Mesenteric fat pad (tissue), 1 donor: ENCODE results near the gene CEP57L1. TPM values are rescaled to one million over a fixed set of nuclear protein-coding genes. Genes with fewer than 3 reads are reported as not detected.
"Not testable (repeated sequence)": the region's sequence is repeated elsewhere in the genome, so short reads cannot be mapped to it uniquely, and the experiment has no call there.

Experiments used
- DNase-seq: peaks from one replicate; pipeline ENCODE4 v3.0.0-alpha.2; 2020; ENCODE audit warnings: low spot score
- total RNA-seq: library from RNA; stranded (reverse); fragmentation: NEBNext Ultra II Directional; extraction: Animal tissue kit (Norgen Biotek cat#: 25700); gene quantifications from one replicate; pipeline ENCODE4 v1.2.1, GENCODE V29; 2021
- donor health status: DM: yes; HTN: yes; CAD: no.

The CEP57L1 gene
- total RNA-seq, 1 donor from 2014 or later: 14.2 TPM

- no peak for DNase-seq
These were observed 9.2 kb downstream of the CEP57L1 start for GRCh38 chr6:109104512-109104911.

- DNase-seq: no peak
These were observed 10.4 kb downstream of the CEP57L1 start for GRCh38 chr6:109105681-109106080.

- not testable (repeated sequence) for DNase-seq
These were observed 14.4 kb downstream of the CEP57L1 start for GRCh38 chr6:109109663-109110062.

DNA sequence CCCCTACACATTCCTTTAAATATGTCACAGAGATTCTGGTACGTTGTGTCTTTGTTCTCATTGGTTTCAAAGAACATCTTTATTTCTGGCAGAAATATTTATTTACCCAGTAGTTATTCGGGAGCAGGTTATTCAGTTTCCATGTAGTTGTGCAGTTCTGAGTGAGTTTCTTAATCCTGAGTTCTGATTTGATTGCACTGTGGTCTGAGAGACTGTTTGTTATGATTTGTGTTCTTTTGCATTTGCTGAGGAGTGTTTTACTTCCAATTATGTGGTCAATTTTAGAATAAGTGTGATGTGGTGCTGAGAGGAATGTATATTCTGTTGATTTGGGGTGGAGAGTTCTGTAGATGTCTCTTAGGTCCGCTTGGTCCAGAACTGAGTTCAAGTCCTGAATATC is 17.4 kb downstream of the CEP57L1 start:
- not testable (repeated sequence) for DNase-seq

- no peak for DNase-seq
These were observed 22.2 kb downstream of the CEP57L1 start for GRCh38 chr6:109117346-109118035.

- no peak for DNase-seq
These were observed 23.0 kb downstream of the CEP57L1 start for GRCh38 chr6:109118337-109118736.

- DNase-seq: no peak
These were observed 23.6 kb downstream of the CEP57L1 start for GRCh38 chr6:109118871-109119354.

DNA sequence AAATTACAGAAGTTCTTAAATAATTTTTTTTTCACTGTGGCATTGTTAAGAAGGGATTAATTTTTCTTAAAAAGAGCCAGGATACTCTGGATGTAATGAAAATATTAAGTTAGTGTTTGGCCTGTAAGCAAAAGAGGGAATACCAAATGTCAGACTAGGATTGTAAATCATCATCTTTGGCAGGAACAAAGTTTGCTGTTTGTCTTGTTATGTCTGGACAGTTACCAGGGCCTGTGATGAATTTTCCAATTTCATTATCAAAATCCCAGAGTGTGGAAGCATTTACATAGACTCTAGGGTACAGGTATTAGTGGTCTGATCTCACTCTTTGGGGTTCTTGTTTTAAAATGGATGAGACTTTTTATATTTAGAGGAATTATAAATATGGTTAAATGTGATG is 26.1 kb downstream of the CEP57L1 start:
- no peak for DNase-seq

- no peak for DNase-seq
These were observed 28.9 kb downstream of the CEP57L1 start for GRCh38 chr6:109124219-109124618.

DNA sequence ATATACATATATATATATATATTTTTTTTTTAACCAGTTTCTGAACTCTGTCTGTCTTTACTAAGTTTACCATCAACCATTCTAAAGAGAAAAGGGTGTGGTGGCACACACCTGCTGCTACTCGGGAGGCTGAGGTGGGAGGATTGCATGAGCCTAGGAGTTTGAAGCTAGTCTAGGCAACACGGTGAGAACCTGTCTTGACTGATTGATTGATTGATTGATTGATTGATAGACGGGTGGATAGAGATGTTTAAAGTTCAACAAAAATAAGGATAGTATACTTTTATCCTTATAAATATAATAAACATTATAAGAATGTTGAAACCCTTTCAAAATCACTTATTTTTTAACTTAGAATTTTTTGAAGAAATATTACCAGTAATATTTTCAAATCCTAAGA is 30.2 kb downstream of the CEP57L1 start:
- DNase-seq: no peak

- no peak for DNase-seq
These were observed 34.8 kb downstream of the CEP57L1 start for GRCh38 chr6:109130065-109130464.

GRCh38 chr6:109135600-109135999 is 40.3 kb downstream of the CEP57L1 start:
- not testable (repeated sequence) for DNase-seq

GRCh38 chr6:109136039-109136438 is 40.7 kb downstream of the CEP57L1 start:
- DNase-seq: not testable (repeated sequence)

- DNase-seq: not testable (repeated sequence)
These were observed 41.2 kb downstream of the CEP57L1 start for GRCh38 chr6:109136530-109136929.

DNA sequence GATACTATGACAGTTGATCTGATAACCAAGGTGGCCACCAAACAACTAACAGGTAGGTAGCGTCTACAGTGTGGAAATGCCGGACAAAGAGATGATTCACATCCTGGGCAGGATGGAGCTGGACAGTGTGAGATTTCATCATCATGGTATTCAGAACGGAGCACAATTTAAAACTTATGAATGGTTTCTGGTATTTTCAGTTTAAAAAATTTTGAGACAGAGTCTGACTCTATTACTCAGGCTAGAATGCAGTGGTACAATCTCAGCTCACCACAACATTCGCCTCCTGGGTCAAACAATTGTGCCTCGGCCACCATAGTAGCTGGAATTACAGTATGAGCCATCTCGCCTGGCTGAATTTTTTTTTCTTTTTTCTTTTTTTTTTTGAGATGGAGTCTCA is 43.8 kb downstream of the CEP57L1 start:
- DNase-seq: no peak

- not testable (repeated sequence) for DNase-seq
These were observed 46.8 kb downstream of the CEP57L1 start for GRCh38 chr6:109142067-109142466.

DNA sequence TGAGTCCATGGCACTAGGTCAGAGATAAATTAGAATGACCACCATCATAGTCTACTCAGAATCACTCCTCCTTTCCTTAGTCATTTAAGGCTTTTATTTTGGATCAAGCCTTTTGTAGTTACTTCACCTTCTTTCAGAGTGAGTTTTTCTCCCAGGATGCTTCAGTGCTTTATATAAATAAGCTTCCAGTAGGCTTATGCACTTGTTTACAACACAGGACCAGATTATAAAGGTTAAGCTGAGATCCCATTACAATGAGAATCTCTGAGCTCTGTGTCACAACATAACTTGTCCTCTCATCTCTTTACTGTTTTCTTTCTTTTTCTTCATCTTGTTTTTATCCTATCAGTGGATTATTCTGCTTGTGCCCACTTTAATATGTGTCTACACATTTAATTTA is 47.9 kb downstream of the CEP57L1 start:
- no peak for DNase-seq

GRCh38 chr6:109148251-109148650 is 52.9 kb downstream of the CEP57L1 start:
- not testable (repeated sequence) for DNase-seq

GRCh38 chr6:109148716-109149115 is 53.4 kb downstream of the CEP57L1 start:
- not testable (repeated sequence) for DNase-seq

- no peak for DNase-seq
These were observed 58.4 kb downstream of the CEP57L1 start for GRCh38 chr6:109153752-109154151.

DNA sequence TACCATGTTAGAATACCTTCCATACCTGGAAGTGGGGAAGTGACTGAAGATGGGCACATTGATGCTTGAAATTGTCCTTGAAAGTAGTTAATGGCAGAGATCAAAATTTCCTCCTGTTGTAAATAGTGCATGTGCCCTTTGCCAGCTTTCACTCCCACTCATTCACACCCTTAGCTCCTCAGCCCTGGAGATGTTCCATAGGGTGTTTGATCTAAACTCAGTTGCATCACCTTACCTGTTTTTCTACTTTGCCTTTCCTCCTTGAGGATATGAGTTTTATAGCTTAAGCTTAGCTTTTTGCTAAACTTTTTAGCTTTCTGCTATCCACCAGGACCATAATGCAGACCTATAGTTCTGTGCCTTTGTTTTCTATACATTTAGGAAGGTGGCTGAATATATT is 69.0 kb downstream of the CEP57L1 start:
- no peak for DNase-seq

DNA sequence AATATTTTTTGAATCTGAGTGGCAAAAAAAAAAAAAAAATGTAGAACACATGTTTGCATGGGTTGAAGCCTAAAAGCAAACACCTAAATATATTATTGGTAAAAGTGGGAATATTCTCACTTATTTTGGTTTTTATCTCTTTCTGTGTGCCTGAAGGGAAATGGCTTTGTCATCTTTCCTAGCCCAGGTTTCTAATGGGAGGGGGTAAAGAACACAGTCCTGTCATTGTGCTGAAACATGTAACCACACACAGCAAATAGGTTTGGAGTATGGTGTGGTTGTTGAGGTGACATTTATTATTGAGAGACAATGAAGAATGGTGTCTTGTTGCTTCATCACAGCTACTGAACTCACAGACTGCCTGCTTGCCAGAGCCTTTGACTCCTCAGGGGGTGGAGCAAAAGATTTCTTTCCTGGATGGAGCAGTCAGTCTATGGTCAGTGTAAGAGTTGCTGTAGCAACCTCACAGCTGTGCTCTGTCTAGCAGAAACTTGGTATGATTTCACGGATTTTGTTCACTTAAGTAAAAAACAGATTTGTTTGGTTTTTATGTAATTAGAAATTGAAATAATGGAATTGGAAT is 70.2 kb downstream of the CEP57L1 start:
- DNase-seq: no peak

GRCh38 chr6:109166673-109167072 is 71.4 kb downstream of the CEP57L1 start:
- no peak for DNase-seq
